ENCODE measurements around the gene CST3. TPM values are rescaled to one million over a fixed set of nuclear protein-coding genes. Genes with fewer than 3 reads are reported as not detected.
"Not testable (repeated sequence)": the region's sequence is repeated elsewhere in the genome, so short reads cannot be mapped to it uniquely, and the experiment has no call there.

CST3 gene
- total RNA-seq, 2 experiments from 2014 or later: 21.8 to 24.2 TPM

GRCh38 chr20:23661002-23661429 lies 23.3 kb upstream of the CST3 start:
- no peaks in the 10 kb centered on the region for H3K4me1 Mint-ChIP-seq (ENCODE audit: low read depth)

GRCh38 chr20:23659989-23660837 lies 22.5 kb upstream of the CST3 start:
- no peak overlapping the region for H3K27ac Mint-ChIP-seq
- POLR2A ChIA-PET: no interaction called here
- Histone ChIP-seq H3K4me3 (ENCODE audit: low read length) (no peak overlapping the region), H3K36me3 (ENCODE audit: insufficient read depth, low read length) (no peaks in the 10 kb centered on the region), H3K27ac (ENCODE audit: low read depth in 1 of 2, low read length in 2 of 2) (no peak overlapping the region), H3K9me3 (ENCODE audit: control insufficient read depth in 1 of 2, insufficient read depth in 1 of 2, low read length in 2 of 2) (peaks cover 0 to 5% of the 10 kb centered on the region in 2 experiments), H3K27me3 (ENCODE audit: control insufficient read depth in 1 of 2, insufficient read depth in 2 of 2, low read length in 2 of 2) (peaks cover 2 to 8% of the 10 kb centered on the region in 2 experiments), H3K4me1 (ENCODE audit: insufficient read depth, low read length) (no peaks in the 10 kb centered on the region)
- H3K36me3 Mint-ChIP-seq (ENCODE audit: low read depth): no peaks in the 10 kb centered on the region
- H3K4me1 Mint-ChIP-seq (ENCODE audit: low read depth): no peaks in the 10 kb centered on the region
- H3K9me3 Mint-ChIP-seq: no peaks in the 10 kb centered on the region
- H3K4me3 Mint-ChIP-seq: no peak overlapping the region
- TF ChIP-seq CTCF (IDR thresholded peaks at IDR 0.05): no peak
- no peak for DNase-seq
- CTCF ChIA-PET: no interaction called here
- peaks cover 3% of the 10 kb centered on the region for H3K27me3 Mint-ChIP-seq
- ATAC-seq (ENCODE audit: poor library complexity): no peak
- intact Hi-C loops (cut with DNase I, micrococcal nuclease): no loop called here

More at GRCh38 chr20:23661002-23661429, 23.3 kb upstream of the CST3 start:
- no peak for DNase-seq
- H3K9me3 Mint-ChIP-seq: no peaks in the 10 kb centered on the region
- peaks cover 2 to 3% of the 10 kb centered on the region in 2 experiments for H3K27me3 ChIP-seq (ENCODE audit: control insufficient read depth in 1 of 2, insufficient read depth in 2 of 2, low read length in 2 of 2)
- H3K27ac ChIP-seq (ENCODE audit: low read depth in 1 of 2, low read length in 2 of 2): no peak overlapping the region
- intact Hi-C loops (cut with DNase I, micrococcal nuclease): no loop called here
- no peaks in the 10 kb centered on the region for H3K36me3 ChIP-seq (ENCODE audit: insufficient read depth, low read length)
- H3K27me3 Mint-ChIP-seq: no peaks in the 10 kb centered on the region
- ATAC-seq (ENCODE audit: poor library complexity): no peak
- no peak overlapping the region for H3K4me3 ChIP-seq (ENCODE audit: low read length)
- TF ChIP-seq CTCF (IDR thresholded peaks at IDR 0.05): no peak
- no peaks in the 10 kb centered on the region for H3K4me1 ChIP-seq (ENCODE audit: insufficient read depth, low read length)
- H3K4me3 Mint-ChIP-seq: no peak overlapping the region
- POLR2A ChIA-PET: no interaction called here
- no peaks in the 10 kb centered on the region for H3K36me3 Mint-ChIP-seq (ENCODE audit: low read depth)
- CTCF ChIA-PET: no interaction called here
- H3K9me3 ChIP-seq (ENCODE audit: control insufficient read depth in 1 of 2, insufficient read depth in 1 of 2, low read length in 2 of 2): peaks cover 0 to 5% of the 10 kb centered on the region in 2 experiments
- H3K27ac Mint-ChIP-seq: no peak overlapping the region

GRCh38 chr20:23659610-23659988 lies 21.8 kb upstream of the CST3 start:
- DNase-seq; H3K27ac ChIP-seq (ENCODE audit: low read depth in 1 of 2, low read length in 2 of 2); H3K4me3 Mint-ChIP-seq; H3K9me3 Mint-ChIP-seq; H3K27me3 ChIP-seq (ENCODE audit: control insufficient read depth in 1 of 2, insufficient read depth in 2 of 2, low read length in 2 of 2); H3K27ac Mint-ChIP-seq; POLR2A ChIA-PET; H3K4me1 ChIP-seq (ENCODE audit: insufficient read depth, low read length); CTCF ChIA-PET; H3K4me3 ChIP-seq (ENCODE audit: low read length); H3K36me3 ChIP-seq (ENCODE audit: insufficient read depth, low read length); ATAC-seq (ENCODE audit: poor library complexity); H3K9me3 ChIP-seq (ENCODE audit: control insufficient read depth in 1 of 2, insufficient read depth in 1 of 2, low read length in 2 of 2); H3K4me1 Mint-ChIP-seq (ENCODE audit: low read depth); H3K27me3 Mint-ChIP-seq; intact Hi-C loops (cut with DNase I, micrococcal nuclease); H3K36me3 Mint-ChIP-seq (ENCODE audit: low read depth): not testable (repeated sequence)
